Activated CD4-positive, alpha-beta T cell treated with anti-CD3 and anti-CD28 coated beads for 48 hours (primary cell): ENCODE measurements around the gene RGCC.

Experiments
- DNase-seq: peaks from one replicate; pipeline ENCODE4 v3.0.0-alpha.2; 2020

RGCC gene

GRCh38 chr13:41520016-41520659 is 62.8 kb downstream of the RGCC start:
- DNase-seq, result no peak
